ENCODE measurements around the gene CHMP2A.

GRCh38 chr19:58547323-58548312 lies 7.3 kb downstream of the CHMP2A start:
- TF ChIP-seq CTCF (IDR thresholded peaks at IDR 0.05; ENCODE audit: low read depth, low read length), result no peak
- no peak for TF ChIP-seq EZH2phosphoT487 (IDR thresholded peaks at IDR 0.05; ENCODE audit: low read depth)
